GM10248 (cell line): ENCODE measurements around the gene PPL.
"Not testable (repeated sequence)": the region's sequence is repeated elsewhere in the genome, so short reads cannot be mapped to it uniquely, and the experiment has no call there.

Experiments
- CTCF ChIA-PET: fragments of 300-600 bp; sonication (Branson Sonifier 250); formaldehyde crosslinking; extraction: SDS; loops from one replicate; lab custom pipeline; 2021; ENCODE audit warnings: antibody characterized with exemption; lab: Yijun Ruan, JAX
- POLR2A ChIA-PET: fragments of 350-650 bp; sonication (Branson Sonifier 250); formaldehyde crosslinking; extraction: SDS; loops from one replicate; lab custom pipeline; 2020; ENCODE audit warnings: antibody characterized with exemption; lab: Yijun Ruan, JAX
- DNase-seq: peaks from one replicate; pipeline ENCODE4 v3.0.0; 2012; ENCODE audit errors: extremely low spot score
- TF ChIP-seq, protein P1 (sequence below): IDR thresholded peaks from 2 replicates; pipeline ENCODE4 v1.5.1; 2012; ENCODE audit warnings: mild to moderate bottlenecking, low read depth; ENCODE audit errors: extremely low read depth, missing control alignments, control extremely low read depth

Gene PPL

GRCh38 chr16:4968879-4969483, 32.0 kb upstream of the PPL start:
- TF ChIP-seq, protein P1, sequence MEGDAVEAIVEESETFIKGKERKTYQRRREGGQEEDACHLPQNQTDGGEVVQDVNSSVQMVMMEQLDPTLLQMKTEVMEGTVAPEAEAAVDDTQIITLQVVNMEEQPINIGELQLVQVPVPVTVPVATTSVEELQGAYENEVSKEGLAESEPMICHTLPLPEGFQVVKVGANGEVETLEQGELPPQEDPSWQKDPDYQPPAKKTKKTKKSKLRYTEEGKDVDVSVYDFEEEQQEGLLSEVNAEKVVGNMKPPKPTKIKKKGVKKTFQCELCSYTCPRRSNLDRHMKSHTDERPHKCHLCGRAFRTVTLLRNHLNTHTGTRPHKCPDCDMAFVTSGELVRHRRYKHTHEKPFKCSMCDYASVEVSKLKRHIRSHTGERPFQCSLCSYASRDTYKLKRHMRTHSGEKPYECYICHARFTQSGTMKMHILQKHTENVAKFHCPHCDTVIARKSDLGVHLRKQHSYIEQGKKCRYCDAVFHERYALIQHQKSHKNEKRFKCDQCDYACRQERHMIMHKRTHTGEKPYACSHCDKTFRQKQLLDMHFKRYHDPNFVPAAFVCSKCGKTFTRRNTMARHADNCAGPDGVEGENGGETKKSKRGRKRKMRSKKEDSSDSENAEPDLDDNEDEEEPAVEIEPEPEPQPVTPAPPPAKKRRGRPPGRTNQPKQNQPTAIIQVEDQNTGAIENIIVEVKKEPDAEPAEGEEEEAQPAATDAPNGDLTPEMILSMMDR = no peak
- ChIA-PET POLR2A (no interaction called here), CTCF (interaction anchor here (1.4 kb wide), 1 partner anchor 9 kb away, joined by 4 read pairs; no protein-coding TSS in a partner anchor)
- no peak for DNase-seq

GRCh38 chr16:4968278-4968677, 31.3 kb upstream of the PPL start:
- POLR2A ChIA-PET, DNase-seq: not testable (repeated sequence)
- CTCF ChIA-PET = interaction anchor here (1.4 kb wide), 1 partner anchor 9 kb away, joined by 4 read pairs; no protein-coding TSS in a partner anchor

- ChIA-PET POLR2A (interaction anchor here (0.6 kb wide), 2 partner anchors 19 to 428 kb away, joined by 4 read pairs; no protein-coding TSS in a partner anchor), CTCF (interaction anchor here (0.7 kb wide), 1 partner anchor 9 kb away, joined by 3 read pairs; no protein-coding TSS in a partner anchor)
- no peak for DNase-seq
- TF ChIP-seq, protein P1 = no peak
Observed at GRCh38 chr16:4966736-4967453, 29.9 kb upstream of the PPL start.

- CTCF ChIA-PET, POLR2A ChIA-PET, DNase-seq: not testable (repeated sequence)
Observed at GRCh38 chr16:4963527-4963926, 26.6 kb upstream of the PPL start.

DNA sequence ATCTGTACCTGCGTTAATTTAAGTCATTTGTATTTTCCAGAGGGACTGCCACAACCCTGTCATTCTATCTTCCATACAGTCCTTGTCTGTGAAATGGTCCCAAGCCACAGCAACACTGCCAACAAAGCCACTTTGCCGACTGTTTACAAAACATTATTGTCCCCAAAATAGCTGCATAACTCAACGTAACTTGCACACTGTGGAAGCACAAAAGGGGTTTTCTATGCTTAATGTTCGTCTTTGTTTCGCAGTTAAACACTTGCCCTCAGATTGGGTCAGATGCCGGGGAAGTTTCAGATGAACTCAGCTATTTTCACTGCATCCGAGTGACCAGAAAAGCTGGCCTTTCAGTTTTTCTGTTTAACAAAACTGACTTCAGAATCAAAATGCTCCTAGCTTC, 25.8 kb upstream of the PPL start:
- POLR2A ChIA-PET = no interaction called here
- no peak for DNase-seq
- CTCF ChIA-PET = interaction anchor here (1.3 kb wide), 1 partner anchor 14 kb away, joined by 3 read pairs; no protein-coding TSS in a partner anchor

DNA sequence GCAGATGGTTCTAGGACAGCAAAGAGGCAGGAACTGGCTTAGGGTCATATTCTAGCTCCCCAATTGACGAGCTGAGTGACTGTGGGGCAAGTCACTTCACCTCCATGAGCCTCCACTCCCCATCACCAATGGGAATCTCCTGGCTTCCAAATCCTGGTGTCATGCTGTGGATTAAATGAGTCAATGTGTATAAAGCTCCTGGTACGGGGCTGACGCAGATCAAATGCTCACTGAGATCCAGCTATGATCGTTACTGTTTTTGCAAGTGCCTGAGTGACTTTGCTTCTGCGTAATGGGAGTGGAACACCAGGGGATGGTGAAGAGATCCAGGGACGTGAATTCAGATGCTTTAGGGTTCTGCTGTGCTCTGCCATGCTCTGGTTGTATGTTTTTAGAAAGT, 23.6 kb upstream of the PPL start:
- ChIA-PET POLR2A (interaction anchor here (0.6 kb wide), 1 partner anchor 180 kb away, joined by 4 read pairs; no protein-coding TSS in a partner anchor), CTCF (interaction anchor here (1.8 kb wide), 1 partner anchor 8 kb away, joined by 4 read pairs; no protein-coding TSS in a partner anchor)
- TF ChIP-seq, protein P1 = no peak
- no peak for DNase-seq

More for the DNA sequence above, 25.8 kb upstream of the PPL start:
- TF ChIP-seq, protein P1 = no peak

GRCh38 chr16:4958510-4959438, 21.8 kb upstream of the PPL start:
- ChIA-PET CTCF (interaction anchor here (1.8 to 4.1 kb wide), 2 partner anchors 10 to 452 kb away, joined by 4 to 27 read pairs; no protein-coding TSS in a partner anchor), POLR2A (no interaction called here)
- DNase-seq = no peak
- TF ChIP-seq, protein P1 = no peak
